GM23338 (cell line): ENCODE results near the gene LDAF1. TPM values are rescaled to one million over a fixed set of nuclear protein-coding genes. Genes with fewer than 3 reads are reported as not detected.

ENCODE experiments used
- ATAC-seq: fragments of 200-7000 bp; cut with Tn5 transposase; 3 replicates; pipeline ENCODE4 v1.9.1; 2020
- DNase-seq: peaks from one replicate; pipeline ENCODE4 v3.0.0-alpha.2; 2015; ENCODE audit warnings: low spot score
- H2AFZ ChIP-seq: fragments of 200-600 bp; sonication (generic); 2 replicates; pipeline ENCODE4 v1.8.0; 2016; ENCODE audit warnings: antibody characterized with exemption, mild to moderate bottlenecking, moderate library complexity
- H3F3A ChIP-seq: fragments of 200-600 bp; sonication (generic); replicated peaks from 2 replicates; pipeline ENCODE4 v1.8.0; 2017; ENCODE audit warnings: antibody characterized with exemption, mixed run types, low read depth
- H3K27ac ChIP-seq: fragments of 200-600 bp; sonication (generic); 2 replicates; pipeline ENCODE4 v1.6.1; 2016; ENCODE audit warnings: low read depth
- H3K27me3 ChIP-seq: fragments of 200-600 bp; sonication (generic); 2 replicates; pipeline ENCODE4 v1.8.0; 2016; ENCODE audit warnings: mild to moderate bottlenecking, mixed run types, moderate library complexity; ENCODE audit not compliant: insufficient read depth
- H3K36me3 ChIP-seq: fragments of 200-600 bp; sonication (generic); 2 replicates; pipeline ENCODE4 v1.8.0; 2016; ENCODE audit warnings: mild to moderate bottlenecking; ENCODE audit not compliant: insufficient read depth
- H3K4me1 ChIP-seq: fragments of 200-600 bp; sonication (generic); 2 replicates; pipeline ENCODE4 v1.8.0; 2016; ENCODE audit warnings: mild to moderate bottlenecking, moderate library complexity; ENCODE audit not compliant: insufficient read depth
- H3K4me2 ChIP-seq: fragments of 200-600 bp; sonication (generic); 2 replicates; pipeline ENCODE4 v1.7.1; 2017; ENCODE audit warnings: mixed run types
- H3K4me3 ChIP-seq: fragments of 200-600 bp; sonication (generic); 2 replicates; pipeline ENCODE4 v1.6.1; 2016; ENCODE audit warnings: mixed run types
- H3K79me2 ChIP-seq: fragments of 200-600 bp; sonication (generic); replicated peaks from 2 replicates; pipeline ENCODE4 v1.8.0; 2017; ENCODE audit warnings: mild to moderate bottlenecking; ENCODE audit not compliant: insufficient read depth
- H3K9me2 ChIP-seq: fragments of 200-600 bp; sonication (generic); 2 replicates; pipeline ENCODE4 v1.8.0; 2017; ENCODE audit not compliant: insufficient read depth
- H4K20me1 ChIP-seq: fragments of 200-600 bp; sonication (generic); replicated peaks from 2 replicates; pipeline ENCODE4 v1.8.0; 2017; ENCODE audit warnings: mild to moderate bottlenecking; ENCODE audit not compliant: insufficient read depth
- H3K27ac Mint-ChIP-seq: 2 replicates; pipeline ENCODE4 v1.8.0; 2020; ENCODE audit warnings: inconsistent platforms, mild to moderate bottlenecking, moderate library complexity, mixed read lengths
- H3K27me3 Mint-ChIP-seq: 3 replicates; pipeline ENCODE4 v1.8.0; 2022; ENCODE audit warnings: low read depth, mild to moderate bottlenecking, moderate library complexity, mixed read lengths, inconsistent platforms; ENCODE audit not compliant: insufficient read depth, poor library complexity
- H3K36me3 Mint-ChIP-seq: 3 replicates; pipeline ENCODE4 v1.8.0; 2021; ENCODE audit warnings: low read depth, mild to moderate bottlenecking, inconsistent platforms, moderate library complexity, mixed read lengths
- H3K4me1 Mint-ChIP-seq: 3 replicates; pipeline ENCODE4 v1.8.0; 2020; ENCODE audit warnings: mild to moderate bottlenecking, inconsistent platforms, mixed read lengths
- H3K4me3 Mint-ChIP-seq: 3 replicates; pipeline ENCODE4 v1.8.0; 2021; ENCODE audit warnings: moderate library complexity, mild to moderate bottlenecking, inconsistent platforms, mixed read lengths
- H3K9me3 Mint-ChIP-seq: 3 replicates; pipeline ENCODE4 v1.8.0; 2020; ENCODE audit warnings: moderate library complexity, mild to moderate bottlenecking, inconsistent platforms, mixed read lengths
- CREB1 ChIP-seq: fragments of 250-450 bp; sonication (Bioruptor Pico); IDR thresholded peaks from 2 replicates; pipeline ENCODE4 v1.5.0; 2020; ENCODE audit warnings: low read depth, mild to moderate bottlenecking, moderate library complexity
- EZH2 ChIP-seq: fragments of 200-600 bp; sonication (generic); IDR thresholded peaks from one replicate; pipeline ENCODE4 v1.8.0; 2017; ENCODE audit warnings: antibody characterized with exemption, mild to moderate bottlenecking, low read depth; ENCODE audit not compliant: unreplicated experiment
- EZH2phosphoT487 ChIP-seq: fragments of 200-600 bp; sonication (generic); IDR thresholded peaks from one replicate; pipeline ENCODE4 v1.8.1; 2018; ENCODE audit warnings: antibody characterized with exemption; ENCODE audit not compliant: unreplicated experiment
- JUNB ChIP-seq: IDR thresholded peaks from one replicate; pipeline ENCODE4 v1.6.1; 2016; ENCODE audit warnings: antibody characterized with exemption; ENCODE audit not compliant: unreplicated experiment
- POLR2AphosphoS5 ChIP-seq: IDR thresholded peaks from 2 replicates; pipeline ENCODE4 v1.6.1; 2016; ENCODE audit warnings: antibody characterized with exemption, low read depth
- REST ChIP-seq: IDR thresholded peaks from one replicate; pipeline ENCODE4 v1.6.1; 2018; ENCODE audit warnings: antibody characterized with exemption; ENCODE audit not compliant: unreplicated experiment
- STAT1 ChIP-seq: IDR thresholded peaks from one replicate; pipeline ENCODE4 v1.6.1; 2016; ENCODE audit warnings: antibody characterized with exemption; ENCODE audit not compliant: unreplicated experiment
- ZNF114 ChIP-seq: fragments of 250-450 bp; sonication (Bioruptor Pico); IDR thresholded peaks from 2 replicates; pipeline ENCODE4 v1.5.0; 2020; ENCODE audit warnings: mild to moderate bottlenecking, moderate library complexity
- polyA plus RNA-seq: library from polyadenylated mRNA; unstranded; fragments of >200 nt; fragmentation: Nextera tagmentation; extraction: Ambion mirVana; gene quantifications from 2 replicates; pipeline ENCODE4 v1.2.1, GENCODE V29; 2016
- total RNA-seq: library from RNA; depleted of rRNA; stranded (reverse); fragments of >200 nt; shearing (Covaris generic); gene quantifications from 2 replicates; pipeline ENCODE4 v1.2.3, GENCODE V29; 2014
- TF ChIP-seq, protein P1 (sequence below): IDR thresholded peaks from 2 replicates; pipeline ENCODE4 v1.6.1; 2016; ENCODE audit warnings: antibody characterized with exemption
- TF ChIP-seq, protein P2 (sequence below), 2 experiments: fragments of 200-600 bp in 1 of 2; sonication (generic) in 1 of 2; conservative IDR thresholded peaks; 2 replicates each; pipeline versions ENCODE4 v1.5.1 to v1.6.1; 2016 to 2017; ENCODE audit warnings: antibody characterized with exemption in 2 of 2, low read depth in 2 of 2, mild to moderate bottlenecking in 2 of 2, moderate library complexity in 1 of 2

LDAF1 gene
- total and polyA plus RNA-seq, 2 experiments from 2014 or later = 20.5 to 33.8 TPM

DNA sequence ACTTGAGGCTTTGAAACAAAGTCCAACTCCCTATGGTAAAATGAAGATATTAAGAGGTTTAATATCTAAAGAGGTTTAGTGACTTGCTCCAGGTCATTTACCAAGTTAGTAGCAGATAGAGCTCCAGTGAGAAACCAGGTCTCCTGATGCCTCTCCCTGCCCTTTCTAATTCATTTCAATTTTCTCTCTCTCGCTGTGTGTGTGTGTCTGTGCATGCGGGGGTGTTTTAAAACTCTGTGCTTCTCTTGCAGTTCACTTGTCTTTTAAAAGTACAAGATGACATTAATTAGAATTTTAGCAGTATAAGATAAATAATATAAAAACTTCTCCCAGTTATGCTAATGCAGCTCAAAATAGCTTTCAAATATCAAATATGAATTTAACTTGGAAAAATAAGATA is 61.1 kb downstream of the LDAF1 start (continued):
- TF ChIP-seq REST (no peak), EZH2 (no peak), CREB1 (CRISPR knock-in tag) (no peak)
- TF ChIP-seq, protein P1, sequence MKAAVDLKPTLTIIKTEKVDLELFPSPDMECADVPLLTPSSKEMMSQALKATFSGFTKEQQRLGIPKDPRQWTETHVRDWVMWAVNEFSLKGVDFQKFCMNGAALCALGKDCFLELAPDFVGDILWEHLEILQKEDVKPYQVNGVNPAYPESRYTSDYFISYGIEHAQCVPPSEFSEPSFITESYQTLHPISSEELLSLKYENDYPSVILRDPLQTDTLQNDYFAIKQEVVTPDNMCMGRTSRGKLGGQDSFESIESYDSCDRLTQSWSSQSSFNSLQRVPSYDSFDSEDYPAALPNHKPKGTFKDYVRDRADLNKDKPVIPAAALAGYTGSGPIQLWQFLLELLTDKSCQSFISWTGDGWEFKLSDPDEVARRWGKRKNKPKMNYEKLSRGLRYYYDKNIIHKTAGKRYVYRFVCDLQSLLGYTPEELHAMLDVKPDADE = no peak

DNA sequence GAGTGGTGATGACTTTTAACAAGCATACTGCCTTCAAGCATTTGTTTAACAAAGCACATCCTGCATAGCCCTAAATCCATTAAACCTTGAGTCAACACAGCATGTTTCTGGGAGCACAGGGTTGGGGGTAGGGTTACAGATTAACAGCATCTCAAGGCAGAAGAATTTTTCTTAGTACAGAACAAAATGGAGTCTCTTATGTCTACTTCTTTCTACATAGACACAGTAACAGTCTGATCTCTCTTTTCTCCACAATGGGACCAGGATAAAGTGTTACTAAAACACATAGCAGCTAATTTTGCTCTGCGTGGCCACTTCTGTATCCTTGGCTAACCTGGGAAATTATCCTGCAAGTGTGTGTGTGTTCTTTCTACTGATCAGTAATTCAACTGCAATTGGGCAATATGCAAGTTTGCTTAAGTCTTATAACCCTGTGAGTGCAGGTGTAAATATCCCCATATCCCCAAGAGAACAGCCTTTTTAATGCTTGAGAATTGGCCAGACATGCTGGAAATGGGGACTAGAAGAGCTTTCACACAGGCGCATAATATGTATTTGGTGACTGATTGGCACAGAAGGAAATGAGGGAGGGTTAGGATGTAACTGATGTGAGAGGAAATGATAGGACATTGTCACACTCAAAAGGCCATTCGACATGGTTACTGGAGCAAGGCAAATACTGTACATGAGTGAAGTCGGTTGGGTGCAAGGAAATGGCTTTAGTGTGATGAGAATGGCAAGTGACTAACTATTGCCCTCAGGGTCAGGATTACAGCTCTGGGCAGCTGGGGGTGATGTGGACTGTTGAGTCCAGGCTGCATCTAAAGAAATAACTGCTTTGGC is 64.2 kb downstream of the LDAF1 start:
- peak overlapping the region; percentile 67 for H3K4me2 ChIP-seq
- peak overlapping the region; percentile 31; the same call in 2 of the 3 replicates for H3K4me3 Mint-ChIP-seq
- H2AFZ ChIP-seq = no peak overlapping the region
- peaks cover 36% of the 10 kb centered on the region for H3K4me1 Mint-ChIP-seq
- peak; percentile 51 for ATAC-seq
- no peaks in the 10 kb centered on the region for H3K36me3 ChIP-seq
- peaks cover 5% of the 10 kb centered on the region for H3K27me3 Mint-ChIP-seq
- no peaks in the 10 kb centered on the region for H3K27me3 ChIP-seq
- 0 out of 2 replicates have a peak, but pooled peaks have one; percentile 17 for TF ChIP-seq CREB1 (CRISPR knock-in tag)
- no peak for TF ChIP-seq JUNB
- peaks cover 4% of the 10 kb centered on the region; the same call in 1 of the 3 replicates for H3K9me3 Mint-ChIP-seq
- 0 out of 3 replicates have a peak, but pooled peaks cover 4% of the 10 kb centered on the region for H3K36me3 Mint-ChIP-seq
- H4K20me1 ChIP-seq = no peaks in the 10 kb centered on the region
- peak overlapping the region; percentile 66 for H3K27ac ChIP-seq
- H3K4me3 ChIP-seq = peak overlapping the region; percentile 35; the same call in 1 of the 2 replicates
- peaks cover 36% of the 10 kb centered on the region for H3K4me1 ChIP-seq
- DNase-seq = peak; percentile 22
- no peaks in the 10 kb centered on the region for H3F3A ChIP-seq
- 0 out of 2 replicates have a peak, but pooled peaks cover 5% of the 10 kb centered on the region for H3K9me2 ChIP-seq
- peak overlapping the region; percentile 74 for H3K27ac Mint-ChIP-seq
- H3K79me2 ChIP-seq = no peaks in the 10 kb centered on the region

DNA sequence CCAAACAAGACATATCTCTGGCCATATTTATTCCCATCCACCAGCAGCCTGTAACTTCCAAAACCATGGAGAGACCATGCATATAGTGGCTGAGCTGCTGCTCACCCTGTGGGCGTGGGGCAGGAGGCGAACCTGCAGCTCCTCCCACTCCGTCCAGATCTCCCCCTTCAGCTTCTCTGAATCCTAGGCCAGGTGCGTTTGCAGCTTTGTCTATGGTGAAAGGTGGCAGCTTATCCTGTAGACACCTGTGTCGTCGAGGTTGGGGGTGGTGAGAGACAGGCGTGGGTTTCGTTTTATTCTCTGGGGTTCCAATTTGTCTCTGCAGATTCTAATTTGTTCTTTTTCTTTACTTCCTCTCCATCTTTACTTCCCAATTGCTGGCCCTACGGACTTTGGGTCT is 65.3 kb downstream of the LDAF1 start:
- Histone ChIP-seq H3K79me2 (no peaks in the 10 kb centered on the region), H3K4me3 (no peak overlapping the region), H3K4me2 (peak overlapping the region; percentile 67; the same call in 1 of the 2 replicates), H3K4me1 (peaks cover 36% of the 10 kb centered on the region), H3K9me2 (0 out of 2 replicates have a peak, but pooled peaks cover 6% of the 10 kb centered on the region), H3K36me3 (no peaks in the 10 kb centered on the region), H4K20me1 (no peaks in the 10 kb centered on the region), H3K27ac (no peak overlapping the region), H2AFZ (no peak overlapping the region), H3K27me3 (no peaks in the 10 kb centered on the region), H3F3A (no peaks in the 10 kb centered on the region)
- Mint-ChIP-seq H3K36me3 (0 out of 3 replicates have a peak, but pooled peaks cover 4% of the 10 kb centered on the region), H3K27me3 (peaks cover 5% of the 10 kb centered on the region), H3K4me3 (no peak overlapping the region), H3K4me1 (peaks cover 38% of the 10 kb centered on the region), H3K9me3 (peaks cover 4% of the 10 kb centered on the region; the same call in 1 of the 3 replicates), H3K27ac (no peak overlapping the region)
- ATAC-seq (peak; percentile 89), DNase-seq (peak; percentile 44)
- TF ChIP-seq REST (no peak), STAT1 (no peak), ZNF114 (CRISPR knock-in tag) (no peak), EZH2phosphoT487 (no peak), EZH2 (no peak), POLR2AphosphoS5 (no peak), JUNB (no peak)
- TF ChIP-seq, protein P2, sequence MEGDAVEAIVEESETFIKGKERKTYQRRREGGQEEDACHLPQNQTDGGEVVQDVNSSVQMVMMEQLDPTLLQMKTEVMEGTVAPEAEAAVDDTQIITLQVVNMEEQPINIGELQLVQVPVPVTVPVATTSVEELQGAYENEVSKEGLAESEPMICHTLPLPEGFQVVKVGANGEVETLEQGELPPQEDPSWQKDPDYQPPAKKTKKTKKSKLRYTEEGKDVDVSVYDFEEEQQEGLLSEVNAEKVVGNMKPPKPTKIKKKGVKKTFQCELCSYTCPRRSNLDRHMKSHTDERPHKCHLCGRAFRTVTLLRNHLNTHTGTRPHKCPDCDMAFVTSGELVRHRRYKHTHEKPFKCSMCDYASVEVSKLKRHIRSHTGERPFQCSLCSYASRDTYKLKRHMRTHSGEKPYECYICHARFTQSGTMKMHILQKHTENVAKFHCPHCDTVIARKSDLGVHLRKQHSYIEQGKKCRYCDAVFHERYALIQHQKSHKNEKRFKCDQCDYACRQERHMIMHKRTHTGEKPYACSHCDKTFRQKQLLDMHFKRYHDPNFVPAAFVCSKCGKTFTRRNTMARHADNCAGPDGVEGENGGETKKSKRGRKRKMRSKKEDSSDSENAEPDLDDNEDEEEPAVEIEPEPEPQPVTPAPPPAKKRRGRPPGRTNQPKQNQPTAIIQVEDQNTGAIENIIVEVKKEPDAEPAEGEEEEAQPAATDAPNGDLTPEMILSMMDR (conservative IDR thresholded peaks at IDR 0.05; ENCODE audit: low read depth in 2 of 2) = no peak
